Germinal center (tissue), 1 donor: ENCODE data around the gene IRX5.

Experiments
- DNase-seq: peaks from one replicate; pipeline ENCODE4 v3.0.0; 2012; ENCODE audit warnings: mixed read lengths, low spot score

Gene IRX5

DNA sequence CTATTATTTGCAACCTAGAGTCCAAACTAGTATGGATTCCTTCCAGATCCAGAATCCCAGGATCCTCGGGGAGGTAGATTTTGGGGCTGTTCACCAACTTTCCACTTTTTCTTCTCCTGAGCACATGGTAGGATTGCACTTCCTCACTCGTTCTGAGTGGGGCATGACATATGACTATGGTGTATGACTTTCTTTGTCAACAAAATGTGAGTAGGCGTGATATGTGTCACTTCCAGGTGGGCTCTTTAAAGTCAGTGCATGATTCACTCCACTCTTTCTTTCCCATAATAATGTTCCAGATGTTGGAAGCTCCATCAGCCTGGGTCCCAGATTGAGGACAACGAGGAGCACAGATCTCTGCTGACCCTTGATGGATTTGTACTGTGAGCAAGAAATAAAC lies 21.5 kb downstream of the IRX5 start:
- no peak for DNase-seq

DNA sequence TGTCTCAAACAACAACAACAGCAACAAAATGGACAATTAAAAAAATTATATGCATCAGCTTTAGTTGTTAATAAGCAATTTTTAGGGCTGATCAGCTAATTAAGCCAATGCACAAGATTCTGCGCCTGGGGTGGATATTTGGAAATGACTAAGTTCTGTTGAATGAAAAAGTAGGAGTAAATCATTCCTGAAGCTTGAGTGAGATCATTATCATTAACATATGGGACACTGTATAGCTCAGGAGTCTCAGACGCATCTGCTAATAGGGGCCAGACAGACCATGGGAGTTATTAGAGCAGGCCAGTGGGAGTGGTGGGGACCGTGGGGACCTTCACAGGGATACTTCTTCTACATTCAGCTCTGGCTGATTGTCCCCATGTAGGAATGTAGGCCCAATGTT lies 22.8 kb downstream of the IRX5 start:
- no peak for DNase-seq

DNA sequence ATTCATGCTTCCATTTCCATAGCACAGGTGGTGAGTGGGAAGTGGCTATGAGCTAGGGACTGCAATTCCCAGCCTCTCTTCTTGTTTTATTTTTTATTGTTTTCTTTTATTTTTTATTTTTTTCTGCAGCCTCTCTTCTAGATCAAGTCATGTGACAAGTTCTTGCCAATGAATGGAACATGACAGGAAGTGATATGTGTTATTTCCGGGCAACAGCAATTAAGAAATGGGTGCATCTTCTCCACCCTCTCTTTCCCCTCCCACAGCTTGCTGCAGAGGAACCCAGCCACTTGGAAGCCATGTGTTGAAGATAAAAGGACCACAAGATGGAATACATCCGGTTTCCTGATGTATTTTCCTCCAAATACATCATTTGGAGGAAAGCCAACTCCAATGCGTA lies 23.6 kb downstream of the IRX5 start:
- DNase-seq = no peak

DNA sequence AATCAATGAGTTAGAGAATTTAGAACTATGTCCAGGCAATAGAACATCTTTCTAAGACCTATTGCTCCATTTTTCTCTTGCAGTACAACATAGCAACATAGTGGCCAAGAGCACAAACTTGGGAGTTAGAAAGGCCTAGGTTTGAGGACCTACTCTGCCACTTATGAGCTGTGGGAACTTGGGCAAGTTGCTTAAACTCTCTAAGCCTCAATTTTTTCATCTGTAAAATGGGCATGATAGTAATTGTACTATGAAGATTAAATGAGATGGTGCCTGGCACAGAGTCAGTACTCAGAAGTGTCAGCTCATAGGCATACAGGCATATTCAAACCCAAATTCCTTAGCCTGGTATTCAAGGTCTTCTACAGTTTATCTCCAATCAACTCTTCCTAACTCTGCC lies 25.1 kb downstream of the IRX5 start:
- DNase-seq = no peak

DNA sequence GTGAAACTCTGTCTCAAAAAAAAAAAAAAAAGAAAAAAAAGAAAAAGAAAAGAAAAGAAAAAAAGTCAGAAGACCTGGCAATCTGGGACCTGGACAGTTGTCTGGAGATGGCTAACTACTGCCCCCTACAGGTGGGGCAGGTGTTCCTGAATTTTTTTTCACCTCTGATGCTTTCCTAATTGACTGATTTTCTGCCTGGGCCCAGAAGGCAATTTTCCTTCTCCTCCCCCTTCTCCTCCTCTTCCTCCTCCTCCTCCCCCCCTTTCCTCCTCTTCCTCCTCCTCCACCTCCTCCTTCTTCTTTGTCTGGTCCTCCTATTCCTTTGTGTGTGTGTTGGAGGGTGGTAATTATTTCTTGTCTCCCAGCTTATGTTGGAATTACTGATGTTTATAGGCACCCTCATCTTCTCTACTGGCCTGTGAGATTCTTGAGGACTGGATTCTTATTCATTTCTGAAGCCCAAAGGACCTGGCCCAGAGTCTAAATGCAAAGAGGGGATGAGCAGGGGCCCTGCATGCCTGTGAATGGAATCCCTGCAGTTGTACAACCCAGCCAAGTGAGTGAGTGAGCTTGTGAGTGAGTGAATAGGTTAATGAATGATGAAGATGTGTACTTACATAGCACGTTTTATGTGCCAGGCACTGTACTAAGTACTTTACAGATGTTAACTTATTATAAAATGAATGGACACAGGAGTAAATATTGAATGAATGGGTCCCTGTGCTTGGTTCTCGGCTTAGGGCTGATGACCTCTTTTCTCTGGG lies 26.9 kb downstream of the IRX5 start:
- no peak for DNase-seq

DNA sequence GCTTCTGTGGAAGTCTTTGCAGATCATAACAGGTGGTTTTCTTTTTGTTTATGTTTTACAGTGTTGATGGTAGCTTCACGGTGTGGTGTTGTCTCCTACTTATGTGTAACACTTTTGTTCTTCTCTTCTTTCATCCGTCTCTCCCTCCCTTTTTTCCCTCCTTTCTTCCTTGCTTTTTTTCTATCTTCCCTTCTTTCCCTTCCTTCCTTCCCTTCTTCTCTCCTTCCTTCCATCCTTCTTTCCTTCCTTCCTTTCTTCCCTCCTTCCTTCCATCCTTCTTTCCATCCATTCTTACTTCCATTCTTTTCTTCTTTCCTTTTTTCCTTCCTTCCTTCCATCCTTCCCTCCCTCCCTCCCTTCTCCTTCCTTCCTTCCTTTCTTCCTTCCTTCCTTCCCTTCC lies 31.4 kb downstream of the IRX5 start:
- no peak for DNase-seq

DNA sequence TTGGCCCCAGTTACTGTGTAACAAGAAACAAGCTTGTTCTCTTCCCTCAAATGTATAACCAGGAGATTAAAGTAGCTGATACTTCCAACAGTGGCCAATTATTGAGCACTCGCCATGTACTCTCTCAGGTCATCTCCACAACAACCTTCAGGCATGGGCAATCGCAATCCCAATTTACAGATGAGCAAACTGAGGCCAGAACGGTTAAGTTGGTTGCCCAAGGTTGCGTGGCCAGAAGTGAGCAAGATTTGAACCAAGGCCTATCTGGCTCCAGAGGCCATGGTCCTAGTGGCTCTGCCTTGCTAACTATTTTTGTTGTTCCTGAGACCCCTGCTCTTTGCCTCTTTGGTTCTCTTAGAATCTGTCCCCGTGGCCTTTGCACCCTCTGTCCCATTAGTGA lies 33.6 kb downstream of the IRX5 start:
- no peak for DNase-seq

DNA sequence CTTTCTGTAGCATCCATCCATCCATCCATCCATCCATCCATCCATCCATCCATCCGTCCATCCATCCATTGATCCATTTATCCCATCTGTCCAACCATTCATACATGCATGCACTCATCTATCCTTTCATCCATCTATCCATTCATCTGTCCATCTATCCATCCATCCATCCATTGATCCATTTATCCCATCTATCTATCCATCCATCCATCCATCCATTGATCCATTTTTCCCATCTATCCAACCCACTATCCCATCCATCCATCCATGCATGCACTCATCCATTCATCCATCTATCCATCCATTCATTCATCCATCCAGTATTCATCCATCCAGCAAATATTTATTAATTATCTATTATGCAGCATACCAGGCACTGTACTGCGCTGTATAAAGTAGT lies 34.8 kb downstream of the IRX5 start:
- DNase-seq = no peak

DNA sequence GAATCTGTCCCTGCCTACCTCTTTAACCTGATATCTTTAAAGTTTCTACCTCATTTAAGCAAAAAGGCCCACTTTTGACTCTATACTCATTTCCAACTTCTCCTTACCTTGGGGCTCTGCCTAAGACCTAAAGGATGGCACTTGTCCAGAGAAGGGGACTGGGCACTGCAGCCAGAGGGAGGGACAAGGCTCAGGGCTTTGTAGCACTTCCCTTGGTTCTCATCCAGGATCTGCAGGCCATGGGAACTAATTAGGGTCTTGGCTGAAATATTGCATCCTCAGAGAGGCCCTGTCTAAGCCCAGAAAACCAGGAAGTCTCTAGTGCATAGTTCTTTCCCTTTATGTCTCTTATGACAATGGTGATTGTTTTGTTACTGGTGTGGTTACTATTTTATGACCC lies 37.3 kb downstream of the IRX5 start:
- DNase-seq = no peak

DNA sequence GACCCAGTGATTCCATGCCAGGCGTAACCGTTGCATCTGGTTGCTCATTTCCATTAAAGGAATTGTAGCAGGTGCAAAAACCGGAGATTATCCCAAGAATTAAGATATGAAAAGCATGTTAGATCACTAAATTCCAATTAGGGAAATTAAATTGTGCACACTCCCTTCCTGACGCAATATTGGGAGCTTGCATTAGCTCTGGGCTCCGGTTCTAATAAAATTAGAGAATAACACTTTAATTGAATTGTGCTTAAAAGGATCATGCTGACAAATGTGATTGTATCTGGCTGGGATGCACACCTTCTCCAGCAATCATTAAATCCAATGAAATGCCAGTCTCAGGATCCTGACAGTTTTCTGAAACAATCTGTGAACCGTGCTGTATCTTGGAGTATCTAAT lies 38.1 kb downstream of the IRX5 start:
- no peak for DNase-seq

DNA sequence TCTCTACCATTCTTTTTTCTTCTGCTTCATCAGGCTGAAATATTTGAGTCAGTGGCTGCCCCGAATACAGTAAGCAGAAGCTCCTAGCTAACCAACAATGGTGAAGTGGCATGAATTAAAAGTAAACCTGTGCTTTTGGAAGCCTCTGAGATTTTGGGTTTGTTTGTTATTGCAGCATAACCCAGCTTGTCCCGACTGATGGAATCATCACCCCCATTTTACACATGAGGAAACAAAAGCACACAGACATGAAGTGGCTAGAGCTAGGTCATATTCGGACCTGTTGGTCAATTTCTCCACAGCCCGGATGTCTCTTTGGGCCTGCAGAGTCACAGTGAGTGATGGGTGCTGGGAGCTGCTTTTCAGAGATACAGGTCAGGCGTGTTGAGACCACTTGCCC lies 39.4 kb downstream of the IRX5 start:
- DNase-seq = no peak

DNA sequence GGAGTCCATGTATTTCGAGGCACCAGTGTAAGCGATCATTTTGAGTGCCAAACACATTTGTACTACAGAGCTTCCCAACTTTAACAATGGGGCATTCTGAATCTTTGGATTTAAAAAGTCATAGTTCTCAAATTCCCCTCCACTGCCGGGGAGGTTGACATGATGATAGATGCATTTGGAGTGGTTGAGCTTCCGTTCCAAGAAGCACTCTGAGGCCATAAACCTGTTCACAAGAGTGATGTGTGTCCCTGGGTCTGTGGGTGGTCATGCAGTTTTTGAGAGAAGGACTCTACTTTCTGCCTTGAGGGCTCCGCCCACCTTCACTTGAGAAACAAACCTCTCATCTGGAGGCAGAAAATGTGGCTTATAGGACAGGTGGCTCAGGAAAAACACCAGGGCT lies 43.7 kb downstream of the IRX5 start:
- no peak for DNase-seq

DNA sequence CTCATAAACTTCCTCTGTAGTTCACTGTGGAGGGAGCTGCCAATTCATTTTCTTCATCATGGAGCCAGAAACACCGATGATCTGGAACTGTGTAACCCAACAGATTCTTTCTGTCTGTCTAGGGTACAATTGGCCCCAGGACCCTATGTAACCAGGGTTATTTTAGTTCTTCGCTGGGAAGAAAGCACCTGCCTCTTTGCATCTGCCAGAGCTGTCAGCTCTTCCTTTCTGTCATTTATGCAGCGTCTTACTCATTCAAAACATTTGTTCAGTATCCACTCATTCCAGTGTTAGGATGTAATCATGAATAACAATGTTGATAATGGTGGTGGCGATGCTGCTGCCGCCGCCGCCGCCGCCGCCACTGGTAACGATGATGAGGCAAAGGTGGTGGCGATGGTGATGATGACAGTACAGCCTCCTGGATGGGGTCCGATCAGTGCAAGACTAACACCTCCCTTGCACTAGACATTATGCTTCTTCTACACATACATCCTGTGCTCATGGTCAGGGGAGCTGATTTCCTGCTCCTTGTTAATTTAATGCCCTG lies 46.1 kb downstream of the IRX5 start:
- no peak for DNase-seq

DNA sequence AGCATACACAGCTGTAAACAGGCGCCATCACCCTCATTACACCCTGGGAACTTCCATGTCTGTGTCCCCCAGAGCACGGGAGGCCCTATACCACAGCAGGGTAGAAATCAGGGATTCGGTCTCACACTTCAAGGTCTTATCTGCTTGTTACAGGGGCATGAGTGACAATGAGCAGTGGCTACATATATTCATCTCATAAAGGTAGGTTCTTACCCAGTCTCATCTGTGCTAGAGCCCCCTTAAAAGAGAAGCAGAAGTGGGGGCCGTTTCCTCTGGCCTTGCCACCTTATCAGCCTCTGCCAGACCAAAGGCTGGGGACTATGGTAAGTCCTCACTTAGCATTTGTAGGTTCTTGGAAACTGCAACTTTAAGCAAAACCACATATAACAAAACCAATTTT lies 46.5 kb downstream of the IRX5 start:
- no peak for DNase-seq

DNA sequence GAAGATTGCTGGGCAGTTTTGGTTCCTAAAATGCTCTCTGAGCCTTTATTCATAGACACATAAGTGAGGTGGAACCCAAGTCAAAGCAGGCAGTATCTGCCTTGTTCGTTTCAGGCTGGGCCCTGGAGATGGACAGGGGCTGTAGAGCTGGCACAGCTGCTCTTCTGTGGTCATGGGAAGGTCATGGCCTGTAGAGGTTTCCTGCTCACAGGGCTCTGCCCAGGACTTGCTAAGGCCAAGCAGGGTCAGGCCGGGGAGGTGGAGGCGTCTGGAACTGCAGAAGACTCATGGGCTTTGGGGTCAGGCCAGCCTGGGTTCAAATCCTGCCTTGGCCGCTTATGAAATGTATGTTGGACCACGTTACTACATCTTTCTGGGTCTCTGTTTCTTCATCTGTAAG lies 50.2 kb downstream of the IRX5 start:
- DNase-seq = no peak
